Measurements from ENCODE around the gene RNF44. TPM values are rescaled to one million over a fixed set of nuclear protein-coding genes. Genes with fewer than 3 reads are reported as not detected.
"Not testable (repeated sequence)": the region's sequence is repeated elsewhere in the genome, so short reads cannot be mapped to it uniquely, and the experiment has no call there.

The RNF44 gene
- total RNA-seq, 2 donors from 2014 or later = 58.2 to 67.5 TPM

GRCh38 chr5:176552332-176552869, 15.2 kb upstream of the RNF44 start:
- H3K36me3 ChIP-seq = no peaks in the 10 kb centered on the region
- TF ChIP-seq CTCF (IDR thresholded peaks at IDR 0.05) = no peak
- DNase-seq = no peak
- no peak overlapping the region for H3K4me3 ChIP-seq
- peaks cover 15% of the 10 kb centered on the region for H3K4me1 ChIP-seq
- intact Hi-C loops (cut with DNase I) = no loop called here
- no peak overlapping the region for H3K27ac ChIP-seq
- H3K27me3 ChIP-seq = no peaks in the 10 kb centered on the region
- H3K9ac ChIP-seq (ENCODE audit: low read depth in 2 of 2, low read length in 2 of 2) = no peak overlapping the region
- H3K9me3 ChIP-seq = no peaks in the 10 kb centered on the region

- H3K27ac ChIP-seq = not testable (repeated sequence)
These were observed 13.7 kb upstream of the RNF44 start for GRCh38 chr5:176550937-176551336.

GRCh38 chr5:176550275-176550831, 13.2 kb upstream of the RNF44 start:
- no peaks in the 10 kb centered on the region for H3K9me3 ChIP-seq
- TF ChIP-seq CTCF (IDR thresholded peaks at IDR 0.05) = no peak
- no peak for DNase-seq
- H3K27ac ChIP-seq = peak overlapping the region; percentile 99
- intact Hi-C loops (cut with DNase I) = no loop called here
- H3K9ac ChIP-seq (ENCODE audit: low read depth in 2 of 2, low read length in 2 of 2) = peak overlapping the region in 1 of 2 donors; percentile 86
- peak overlapping the region; percentile 19 for H3K4me3 ChIP-seq
- peaks cover 24% of the 10 kb centered on the region for H3K4me1 ChIP-seq
- H3K27me3 ChIP-seq = no peaks in the 10 kb centered on the region
- H3K36me3 ChIP-seq = no peaks in the 10 kb centered on the region

More at GRCh38 chr5:176550937-176551336, 13.7 kb upstream of the RNF44 start:
- H3K27me3 ChIP-seq; H3K9ac ChIP-seq (ENCODE audit: low read depth in 2 of 2, low read length in 2 of 2); H3K36me3 ChIP-seq; intact Hi-C loops (cut with DNase I); H3K9me3 ChIP-seq; DNase-seq: not testable (repeated sequence)
- Histone ChIP-seq H3K4me1 (peaks cover 24% of the 10 kb centered on the region), H3K4me3 (peak overlapping the region; percentile 19)

- no peaks in the 10 kb centered on the region for H3K9me3 ChIP-seq
- H3K36me3 ChIP-seq = no peaks in the 10 kb centered on the region
- intact Hi-C loops (cut with DNase I) = no loop called here
- no peak for DNase-seq
- H3K27me3 ChIP-seq = no peaks in the 10 kb centered on the region
- H3K27ac ChIP-seq = peak overlapping the region; percentile 99
- peaks cover 24% of the 10 kb centered on the region for H3K4me1 ChIP-seq
- H3K9ac ChIP-seq (ENCODE audit: low read depth in 2 of 2, low read length in 2 of 2) = peak overlapping the region in 1 of 2 donors; percentile 86
- TF ChIP-seq CTCF (IDR thresholded peaks at IDR 0.05) = no peak
- peak overlapping the region; percentile 19 for H3K4me3 ChIP-seq
These were observed 12.7 kb upstream of the RNF44 start for GRCh38 chr5:176549871-176550270.

GRCh38 chr5:176548967-176549444, 11.8 kb upstream of the RNF44 start, which contains the start of gene CDHR2:
Gene CDHR2, plus strand, starts transcription at chr5:176549342. Its CDS starts 16,011 bp downstream, at chr5:176565353.
- no peak for TF ChIP-seq CTCF (IDR thresholded peaks at IDR 0.05)
- Histone ChIP-seq H3K36me3 (no peaks in the 10 kb centered on the region), H3K27me3 (no peaks in the 10 kb centered on the region), H3K27ac (peak within 1 kb of the TSS; percentile 99), H3K4me1 (peaks cover 24% of the 10 kb centered on the region), H3K9me3 (no peaks in the 10 kb centered on the region), H3K4me3 (peak within 1 kb of the TSS; percentile 19), H3K9ac (ENCODE audit: low read depth in 2 of 2, low read length in 2 of 2) (peak within 1 kb of the TSS; percentile 32 to 86)
- intact Hi-C loops (cut with DNase I) = no loop called here
- peak; percentile 71 for DNase-seq

- H3K9me3 ChIP-seq = no peaks in the 10 kb centered on the region
- peaks cover 24% of the 10 kb centered on the region for H3K4me1 ChIP-seq
- peak overlapping the region; percentile 99 for H3K27ac ChIP-seq
- no peaks in the 10 kb centered on the region for H3K27me3 ChIP-seq
- no peaks in the 10 kb centered on the region for H3K36me3 ChIP-seq
- peak overlapping the region in 1 of 2 donors; percentile 74 for H3K9ac ChIP-seq (ENCODE audit: low read depth in 2 of 2, low read length in 2 of 2)
- DNase-seq = peak; percentile 83
- intact Hi-C loops (cut with DNase I) = no loop called here
- TF ChIP-seq CTCF (IDR thresholded peaks at IDR 0.05) = no peak
- no peak overlapping the region for H3K4me3 ChIP-seq
These were observed 10.6 kb upstream of the RNF44 start for GRCh38 chr5:176547802-176548201.
